ENCODE results near the gene VMAC.

The VMAC gene

GRCh38 chr19:5914946-5915781, 10.5 kb downstream of the VMAC start:
- no peak for TF ChIP-seq CTCF (IDR thresholded peaks at IDR 0.05; ENCODE audit: insufficient read depth, low read length, poor library complexity, severe bottlenecking)
- H3K27me3 ChIP-seq (replicated peaks; ENCODE audit: control insufficient read depth, insufficient read depth, low read length): no peaks in the 10 kb centered on the region
- no peak for DNase-seq (ENCODE audit: extremely low read depth, insufficient read length)
- H3K36me3 ChIP-seq (ENCODE audit: control insufficient read depth, insufficient read depth, low read length): peaks cover 29% of the 10 kb centered on the region
- no peak overlapping the region for H3K4me3 ChIP-seq (replicated peaks; ENCODE audit: low read depth, low read length)

DNA sequence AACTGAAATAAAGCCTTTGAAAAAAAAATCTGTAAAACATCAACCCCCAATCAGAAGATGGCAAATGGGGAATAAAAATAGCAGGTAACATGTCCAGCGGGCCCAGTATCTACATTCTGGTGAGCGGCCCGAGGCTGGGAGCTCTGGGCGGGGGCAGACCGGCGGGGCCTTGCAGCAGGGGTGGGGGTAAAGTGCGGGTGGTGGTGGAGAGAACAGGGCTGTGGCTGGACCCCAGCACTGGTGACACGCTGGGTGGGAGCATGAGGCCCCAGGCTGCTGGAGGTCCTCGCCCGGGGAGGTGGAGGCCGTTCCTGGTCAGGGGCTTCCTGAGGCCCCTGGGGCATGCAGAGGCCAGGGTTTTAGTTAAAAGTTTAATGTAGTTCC, 11.1 kb downstream of the VMAC start:
- DNase-seq (ENCODE audit: extremely low read depth, insufficient read length): no peak
- H3K27me3 ChIP-seq (replicated peaks; ENCODE audit: control insufficient read depth, insufficient read depth, low read length): no peaks in the 10 kb centered on the region
- peaks cover 29% of the 10 kb centered on the region for H3K36me3 ChIP-seq (ENCODE audit: control insufficient read depth, insufficient read depth, low read length)
- no peak overlapping the region for H3K4me3 ChIP-seq (replicated peaks; ENCODE audit: low read depth, low read length)
- TF ChIP-seq CTCF (IDR thresholded peaks at IDR 0.05; ENCODE audit: insufficient read depth, low read length, poor library complexity, severe bottlenecking): no peak

GRCh38 chr19:5916181-5916708, 11.6 kb downstream of the VMAC start:
- H3K27me3 ChIP-seq (replicated peaks; ENCODE audit: control insufficient read depth, insufficient read depth, low read length): no peaks in the 10 kb centered on the region
- TF ChIP-seq CTCF (IDR thresholded peaks at IDR 0.05; ENCODE audit: insufficient read depth, low read length, poor library complexity, severe bottlenecking): no peak
- no peak for DNase-seq (ENCODE audit: extremely low read depth, insufficient read length)
- peaks cover 31% of the 10 kb centered on the region for H3K36me3 ChIP-seq (ENCODE audit: control insufficient read depth, insufficient read depth, low read length)
- no peak overlapping the region for H3K4me3 ChIP-seq (replicated peaks; ENCODE audit: low read depth, low read length)

DNA sequence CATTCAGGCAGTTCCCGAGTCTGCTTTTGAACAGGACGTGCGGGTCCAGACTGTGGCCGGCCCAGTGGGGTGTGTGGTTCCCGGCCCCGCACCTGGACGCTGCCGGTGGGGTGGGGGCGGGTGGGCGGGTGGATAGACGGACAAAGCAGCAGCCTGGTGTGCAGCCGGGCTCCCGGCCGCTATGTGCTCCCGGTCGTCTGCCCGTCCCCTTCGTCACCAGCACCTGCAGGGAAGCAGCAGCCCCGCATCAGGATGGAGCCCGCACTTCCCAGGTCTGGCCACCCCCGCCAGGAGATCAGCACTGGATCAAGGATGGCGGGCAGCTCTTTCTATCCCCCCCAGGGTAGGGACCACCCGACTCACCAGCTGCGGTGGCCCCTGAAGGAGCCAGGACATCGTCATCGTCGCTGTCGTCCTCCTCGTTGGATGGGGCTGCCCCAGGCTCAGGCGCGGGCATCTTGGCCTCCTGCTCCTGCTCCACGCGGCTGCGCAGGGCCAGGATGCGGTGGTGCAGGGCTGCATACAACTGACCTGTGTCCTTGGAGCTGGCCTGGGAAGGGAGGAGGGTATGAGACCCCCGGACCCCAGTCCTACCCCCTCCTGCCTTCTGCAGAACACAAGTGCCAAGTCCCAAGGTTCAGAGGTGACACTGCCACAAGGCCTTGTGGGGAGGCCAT, 12.9 kb downstream of the VMAC start:
- H3K4me3 ChIP-seq (replicated peaks; ENCODE audit: low read depth, low read length): no peak overlapping the region
- no peak for DNase-seq (ENCODE audit: extremely low read depth, insufficient read length)
- H3K27me3 ChIP-seq (replicated peaks; ENCODE audit: control insufficient read depth, insufficient read depth, low read length): no peaks in the 10 kb centered on the region
- peaks cover 38% of the 10 kb centered on the region for H3K36me3 ChIP-seq (ENCODE audit: control insufficient read depth, insufficient read depth, low read length)
- TF ChIP-seq CTCF (IDR thresholded peaks at IDR 0.05; ENCODE audit: insufficient read depth, low read length, poor library complexity, severe bottlenecking): no peak

DNA sequence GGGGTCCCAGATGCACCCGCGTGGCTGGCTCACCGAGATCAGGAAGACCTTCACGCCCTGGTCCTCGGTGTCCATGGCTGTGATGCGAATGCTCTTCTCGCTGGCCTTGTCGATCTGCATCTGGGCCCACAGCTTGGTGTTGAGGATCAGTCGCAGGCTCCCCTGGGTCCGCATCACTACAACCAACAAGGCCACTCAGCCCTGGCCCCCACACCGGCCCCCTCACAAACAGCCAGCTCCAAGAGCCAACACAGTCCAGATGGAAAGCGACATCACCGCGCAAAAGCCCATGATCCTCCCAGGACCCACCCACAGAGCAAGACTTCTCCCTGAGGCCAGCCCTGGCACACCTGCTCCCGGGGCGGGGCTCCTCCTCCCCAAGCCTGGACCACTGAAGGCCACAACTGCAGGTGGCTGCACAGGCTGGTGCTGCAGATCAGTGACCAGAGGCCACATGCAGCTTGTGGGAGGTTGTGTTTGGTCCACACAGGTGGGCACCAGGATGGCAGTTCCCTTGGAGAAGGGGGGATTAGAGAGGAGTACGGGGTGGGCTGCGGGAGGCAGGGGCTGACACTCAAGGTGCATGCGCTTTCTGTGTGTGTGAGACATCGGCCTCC, 13.9 kb downstream of the VMAC start:
- no peak for DNase-seq (ENCODE audit: extremely low read depth, insufficient read length)
- H3K4me3 ChIP-seq (replicated peaks; ENCODE audit: low read depth, low read length): no peak overlapping the region
- H3K36me3 ChIP-seq (ENCODE audit: control insufficient read depth, insufficient read depth, low read length): peaks cover 39% of the 10 kb centered on the region
- TF ChIP-seq CTCF (IDR thresholded peaks at IDR 0.05; ENCODE audit: insufficient read depth, low read length, poor library complexity, severe bottlenecking): no peak
- no peaks in the 10 kb centered on the region for H3K27me3 ChIP-seq (replicated peaks; ENCODE audit: control insufficient read depth, insufficient read depth, low read length)
